ENCODE results near the gene SRC.

SRC gene

GRCh38 chr20:37420610-37421009 is 74.7 kb downstream of the SRC start:
- DNase-seq (ENCODE audit: insufficient read length, low spot score) (no peak), FAIRE-seq (peak; percentile 100)

- FAIRE-seq: no peak
- DNase-seq (ENCODE audit: insufficient read length, low spot score): no peak
These were observed 75.3 kb downstream of the SRC start for GRCh38 chr20:37421060-37421905.

GRCh38 chr20:37421988-37422387 is 76.0 kb downstream of the SRC start:
- peak; percentile 72 for FAIRE-seq
- no peak for DNase-seq (ENCODE audit: insufficient read length, low spot score)

GRCh38 chr20:37422791-37423286 is 76.9 kb downstream of the SRC start:
- FAIRE-seq: peak; percentile 9
- no peak for DNase-seq (ENCODE audit: insufficient read length, low spot score)

- no peak for DNase-seq (ENCODE audit: insufficient read length, low spot score)
- no peak for FAIRE-seq
These were observed 77.6 kb downstream of the SRC start for GRCh38 chr20:37423545-37423944.

- no peak for DNase-seq (ENCODE audit: insufficient read length, low spot score)
- FAIRE-seq: no peak
These were observed 78.3 kb downstream of the SRC start for GRCh38 chr20:37424062-37424851.

- FAIRE-seq (peak; percentile 36), DNase-seq (ENCODE audit: insufficient read length, low spot score) (no peak)
These were observed 79.2 kb downstream of the SRC start for GRCh38 chr20:37425103-37425625.

GRCh38 chr20:37426106-37426505 is 80.2 kb downstream of the SRC start:
- peak; percentile 36 for FAIRE-seq
- DNase-seq (ENCODE audit: insufficient read length, low spot score): no peak

GRCh38 chr20:37426978-37427377 is 81.0 kb downstream of the SRC start:
- FAIRE-seq: no peak

GRCh38 chr20:37430044-37430443 is 84.1 kb downstream of the SRC start:
- no peak for DNase-seq (ENCODE audit: insufficient read length, low spot score)
- no peak for FAIRE-seq

More at GRCh38 chr20:37426978-37427377, 81.0 kb downstream of the SRC start:
- DNase-seq (ENCODE audit: insufficient read length, low spot score): no peak

GRCh38 chr20:37430778-37431460 is 85.0 kb downstream of the SRC start:
- no peak for FAIRE-seq
- DNase-seq (ENCODE audit: insufficient read length, low spot score): no peak

- FAIRE-seq (no peak), DNase-seq (ENCODE audit: insufficient read length, low spot score) (no peak)
These were observed 85.8 kb downstream of the SRC start for GRCh38 chr20:37431786-37432185.

- FAIRE-seq: no peak
- no peak for DNase-seq (ENCODE audit: insufficient read length, low spot score)
These were observed 86.7 kb downstream of the SRC start for GRCh38 chr20:37432606-37433005.

- no peak for DNase-seq (ENCODE audit: insufficient read length, low spot score)
- FAIRE-seq: no peak
These were observed 89.7 kb downstream of the SRC start for GRCh38 chr20:37435607-37436006.

- FAIRE-seq (no peak), DNase-seq (ENCODE audit: insufficient read length, low spot score) (no peak)
These were observed 90.7 kb downstream of the SRC start for GRCh38 chr20:37436527-37437186.

- no peak for FAIRE-seq
- no peak for DNase-seq (ENCODE audit: insufficient read length, low spot score)
These were observed 91.7 kb downstream of the SRC start for GRCh38 chr20:37437676-37438075.

GRCh38 chr20:37438464-37439222 is 92.7 kb downstream of the SRC start:
- no peak for DNase-seq (ENCODE audit: insufficient read length, low spot score)
- peak; percentile 99 for FAIRE-seq

GRCh38 chr20:37439223-37439933 is 93.4 kb downstream of the SRC start:
- peak; percentile 69 for FAIRE-seq

GRCh38 chr20:37441023-37441422 is 95.1 kb downstream of the SRC start:
- no peak for DNase-seq (ENCODE audit: insufficient read length, low spot score)
- no peak for FAIRE-seq

More at GRCh38 chr20:37439223-37439933, 93.4 kb downstream of the SRC start:
- no peak for DNase-seq (ENCODE audit: insufficient read length, low spot score)
